DMS 273 treated with DMSO at 0.1 percent for 48 hours (cell line): ENCODE results near the gene WDR1.

ENCODE experiments used
- DNase-seq: peaks from one replicate; lab custom pipeline; 2025; lab: John Stamatoyannopoulos, UW

WDR1 gene

GRCh38 chr4:10113362-10114047, 3.1 kb downstream of the WDR1 start:
- DNase-seq = no peak

GRCh38 chr4:10112658-10113284, 3.8 kb downstream of the WDR1 start:
- no peak for DNase-seq

- no peak for DNase-seq
Measured at GRCh38 chr4:10111067-10111801, 5.4 kb downstream of the WDR1 start.

- no peak for DNase-seq
Measured at GRCh38 chr4:10109995-10110670, 6.5 kb downstream of the WDR1 start.

GRCh38 chr4:10108818-10109783, 7.5 kb downstream of the WDR1 start:
- no peak for DNase-seq

GRCh38 chr4:10108391-10108790, 8.2 kb downstream of the WDR1 start:
- DNase-seq = no peak

- DNase-seq = no peak
Measured at GRCh38 chr4:10107111-10108091, 9.2 kb downstream of the WDR1 start.

GRCh38 chr4:10106421-10107039, 10.1 kb downstream of the WDR1 start:
- no peak for DNase-seq

GRCh38 chr4:10105920-10106319, 10.7 kb downstream of the WDR1 start:
- DNase-seq = no peak

- DNase-seq = no peak
Measured at GRCh38 chr4:10105421-10105820, 11.2 kb downstream of the WDR1 start.

GRCh38 chr4:10104991-10105276, 11.7 kb downstream of the WDR1 start:
- no peak for DNase-seq

- DNase-seq = no peak
Measured at GRCh38 chr4:10104211-10104990, 12.2 kb downstream of the WDR1 start.

GRCh38 chr4:10102474-10103332, 13.9 kb downstream of the WDR1 start:
- no peak for DNase-seq

- no peak for DNase-seq
Measured at GRCh38 chr4:10101671-10102473, 14.7 kb downstream of the WDR1 start.

GRCh38 chr4:10100734-10101216, 15.8 kb downstream of the WDR1 start:
- no peak for DNase-seq

- DNase-seq = no peak
Measured at GRCh38 chr4:10099499-10100325, 16.9 kb downstream of the WDR1 start.
